Measurements from ENCODE around the gene RNF148.

Gene RNF148

GRCh38 chr7:122702872-122703510 is at the start of gene RNF148:
Gene RNF148, minus strand, starts transcription at chr7:122702922. Its CDS starts 172 bp downstream, at chr7:122702750.
- no peak for DNase-seq

GRCh38 chr7:122750389-122750788 is 47.7 kb upstream of the RNF148 start:
- DNase-seq: no peak

GRCh38 chr7:122748195-122748594 is 45.5 kb upstream of the RNF148 start:
- DNase-seq: no peak

- DNase-seq: no peak
Observed at GRCh38 chr7:122746948-122747347, 44.2 kb upstream of the RNF148 start.

GRCh38 chr7:122743211-122743610 is 40.5 kb upstream of the RNF148 start:
- no peak for DNase-seq

GRCh38 chr7:122738947-122739346 is 36.2 kb upstream of the RNF148 start:
- no peak for DNase-seq

- DNase-seq: no peak
Observed at GRCh38 chr7:122736183-122736582, 33.5 kb upstream of the RNF148 start.

GRCh38 chr7:122727759-122728158 is 25.0 kb upstream of the RNF148 start:
- DNase-seq: no peak

- no peak for DNase-seq
Observed at GRCh38 chr7:122727354-122727753, 24.6 kb upstream of the RNF148 start.

- DNase-seq: no peak
Observed at GRCh38 chr7:122726881-122727280, 24.2 kb upstream of the RNF148 start.

- DNase-seq: no peak
Observed at GRCh38 chr7:122724366-122724765, 21.6 kb upstream of the RNF148 start.

- DNase-seq: no peak
Observed at GRCh38 chr7:122719010-122719578, 16.4 kb upstream of the RNF148 start.

- no peak for DNase-seq
Observed at GRCh38 chr7:122717356-122718089, 14.8 kb upstream of the RNF148 start.

- DNase-seq: no peak
Observed at GRCh38 chr7:122715183-122715582, 12.5 kb upstream of the RNF148 start.

- no peak for DNase-seq
Observed at GRCh38 chr7:122710916-122711315, 8.2 kb upstream of the RNF148 start.

- no peak for DNase-seq
Observed at GRCh38 chr7:122709930-122710646, 7.4 kb upstream of the RNF148 start.

- no peak for DNase-seq
Observed at GRCh38 chr7:122706836-122707235, 4.1 kb upstream of the RNF148 start.

- DNase-seq: no peak
Observed at GRCh38 chr7:122699017-122699416, 3.7 kb downstream of the RNF148 start, which contains the start of gene RNF133. Gene RNF133, minus strand, starts transcription at chr7:122699117. Its CDS starts 199 bp downstream, at chr7:122698918.

GRCh38 chr7:122695816-122696215 is 6.9 kb downstream of the RNF148 start:
- no peak for DNase-seq

- no peak for DNase-seq
Observed at GRCh38 chr7:122694697-122695096, 8.0 kb downstream of the RNF148 start.

- DNase-seq: no peak
Observed at GRCh38 chr7:122692769-122693309, 9.9 kb downstream of the RNF148 start.

- no peak for DNase-seq
Observed at GRCh38 chr7:122691569-122692235, 11.0 kb downstream of the RNF148 start.
